ACHN (cell line): ENCODE results near the gene RORB.

Experiments
- DNase-seq: peaks from one replicate; pipeline ENCODE4 v3.0.0-alpha.2; 2015
- in situ Hi-C: cut with HindIII; loops from 2 replicates; pipeline ENCODE4 v1.10.0; 2017; ENCODE audit warnings: low sequenced_read_pairs, low pct_ligation_motif_present, low pct_unique_long_range_greater_than_20kb

RORB gene

DNA sequence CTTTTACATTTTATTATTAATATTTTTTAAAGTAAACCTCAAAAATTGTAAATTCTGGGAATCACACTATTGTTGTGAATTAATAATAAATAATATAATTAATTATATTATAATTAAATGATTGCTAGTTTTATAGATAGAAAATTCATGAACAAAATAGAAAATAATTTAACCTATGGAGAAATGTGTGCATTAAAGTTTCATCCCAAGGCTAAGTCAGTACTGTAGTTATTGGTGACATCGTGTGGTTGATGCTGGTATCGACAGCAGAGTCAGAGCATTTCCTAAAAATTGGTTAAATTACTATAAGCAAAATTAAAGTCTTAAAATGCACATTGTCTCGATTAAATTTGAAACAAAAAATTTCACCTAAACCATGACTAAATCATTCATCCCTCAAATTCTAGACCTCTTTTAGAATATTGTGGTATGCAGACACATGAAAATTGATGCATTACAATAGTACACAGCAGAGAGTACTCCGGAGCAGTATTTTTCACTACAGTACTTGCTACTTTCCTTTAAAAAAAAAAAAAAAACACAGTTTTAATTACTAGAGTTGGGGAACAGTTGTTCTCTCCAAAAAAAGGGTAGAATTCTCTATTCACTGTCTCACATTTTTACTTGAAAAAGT, 73.9 kb downstream of the RORB start:
- DNase-seq: peak; percentile 27
- in situ Hi-C loops: no loop called here

DNA sequence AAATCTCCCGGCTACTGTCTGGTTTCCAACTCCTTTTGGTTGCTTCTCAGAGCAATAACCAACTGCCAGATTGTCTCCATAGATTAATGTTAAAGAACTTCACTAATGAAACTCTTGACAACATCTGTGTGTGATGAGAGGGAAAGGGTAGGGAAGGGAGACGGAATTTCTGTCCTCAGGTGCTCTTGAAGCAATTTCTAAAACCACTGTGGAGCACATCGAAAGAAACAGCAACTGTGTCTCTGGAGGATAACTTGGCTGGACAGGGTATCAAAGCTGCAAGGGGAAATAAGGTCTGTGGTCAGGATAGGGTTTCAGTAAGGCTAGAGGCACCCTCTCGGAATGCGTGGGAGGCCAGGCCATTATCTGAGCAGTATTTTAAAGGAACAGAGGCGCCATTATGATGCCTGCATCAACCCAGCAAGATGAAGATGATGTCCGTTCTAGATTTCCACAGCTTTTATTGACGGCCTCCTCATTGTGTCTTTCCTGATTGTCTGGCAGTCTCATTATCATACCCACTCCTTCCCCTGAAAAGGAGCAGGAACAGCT, 76.6 kb downstream of the RORB start:
- no peak for DNase-seq
- in situ Hi-C loops: no loop called here

DNA sequence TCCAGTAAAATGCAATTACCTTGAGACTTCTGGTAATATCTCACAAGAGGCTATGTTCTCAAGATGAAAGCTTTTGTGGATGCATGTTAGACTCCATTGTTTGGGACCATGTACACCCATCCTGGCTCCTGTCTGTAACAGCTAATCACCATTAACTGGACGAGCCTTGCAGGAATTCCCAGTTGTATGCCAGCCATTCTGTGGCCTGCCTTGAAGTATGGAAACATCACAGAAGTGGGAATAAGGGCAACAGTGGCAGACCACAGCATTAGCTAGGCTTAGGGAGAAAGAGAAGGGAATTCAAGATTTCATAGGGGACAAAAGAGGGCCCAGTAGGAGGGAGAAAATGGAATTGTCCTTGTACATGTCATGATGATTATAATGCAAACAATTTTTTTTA, 79.0 kb downstream of the RORB start:
- DNase-seq: no peak
- in situ Hi-C loops: no loop called here

DNA sequence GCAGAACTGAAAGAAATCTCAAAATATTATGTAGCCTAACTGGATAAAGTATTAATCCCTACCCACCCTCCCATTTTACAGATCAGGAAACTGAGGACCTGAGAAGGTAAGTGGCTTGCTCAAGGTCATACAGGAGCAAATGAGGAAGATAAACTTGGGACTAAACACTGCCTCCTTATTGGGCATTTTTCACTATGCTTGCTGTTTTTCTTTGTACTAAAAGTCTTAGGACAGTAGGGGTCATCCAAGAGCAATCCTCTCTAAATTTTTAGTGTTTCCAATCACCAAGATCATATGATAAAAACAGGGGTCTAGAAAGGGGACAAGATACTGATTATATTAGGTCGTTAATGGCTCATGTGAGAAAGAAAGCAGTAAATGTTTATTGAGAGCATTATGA, 80.8 kb downstream of the RORB start:
- peak; percentile 24 for DNase-seq

DNA sequence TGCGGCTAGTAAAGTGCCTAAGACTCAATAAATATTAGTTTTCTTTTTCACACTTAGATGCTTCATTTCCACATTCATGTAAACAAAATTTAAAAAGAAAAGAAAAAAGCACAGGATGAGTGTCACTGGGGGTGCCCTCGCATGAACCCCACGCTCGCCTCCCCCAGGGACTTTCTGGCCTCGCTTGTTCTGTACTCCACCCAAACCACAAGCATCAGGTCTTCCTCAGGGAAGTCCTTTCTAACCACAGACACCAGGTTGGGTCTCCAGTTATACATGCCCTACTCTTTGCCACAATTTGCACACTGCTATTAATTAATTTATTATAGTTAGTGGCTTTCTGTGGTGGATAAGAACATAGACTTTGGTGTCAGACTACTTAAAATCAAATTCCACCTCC, 92.4 kb downstream of the RORB start:
- no peak for DNase-seq
- in situ Hi-C loops: no loop called here

More for the DNA sequence above, 80.8 kb downstream of the RORB start:
- in situ Hi-C loops: no loop called here

DNA sequence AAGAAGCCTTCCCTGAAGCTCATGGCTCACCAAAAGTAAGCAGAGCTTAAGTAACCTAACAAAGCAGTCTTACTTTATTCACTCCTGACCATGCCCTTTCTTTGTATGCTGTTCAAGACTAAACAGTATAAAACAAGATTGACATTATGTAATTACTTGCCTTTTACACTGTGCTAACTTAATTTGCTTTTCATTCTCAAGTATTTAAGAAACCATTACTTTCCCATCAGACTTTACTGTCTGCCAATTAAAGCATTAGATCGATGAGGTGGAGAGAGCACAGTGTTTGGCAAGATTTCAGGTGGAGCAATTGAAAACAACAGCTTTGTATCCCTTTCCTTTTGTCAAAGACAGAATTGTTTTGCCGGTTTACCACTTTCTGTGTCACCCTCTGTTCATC, 98.2 kb downstream of the RORB start:
- in situ Hi-C loops: no loop called here
- no peak for DNase-seq

DNA sequence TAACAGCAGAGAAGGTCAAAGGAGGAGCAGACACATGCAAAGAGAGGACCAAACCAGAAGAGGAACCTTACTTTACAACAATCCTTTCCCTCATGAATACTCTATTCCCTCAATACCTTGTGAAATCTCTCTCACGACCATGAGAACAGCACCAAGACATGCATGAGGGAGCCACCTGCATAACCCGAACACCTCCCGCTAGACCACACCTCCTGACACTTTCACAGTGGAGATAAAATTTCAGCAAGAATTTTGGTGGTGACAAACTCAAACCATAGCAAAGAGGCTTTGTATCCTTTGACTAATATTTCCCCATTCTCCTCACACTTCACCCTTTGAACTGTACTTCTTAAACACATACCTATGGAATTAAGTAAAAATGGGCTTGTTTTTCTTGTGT, 101.7 kb downstream of the RORB start:
- in situ Hi-C loops: no loop called here
- DNase-seq: no peak

DNA sequence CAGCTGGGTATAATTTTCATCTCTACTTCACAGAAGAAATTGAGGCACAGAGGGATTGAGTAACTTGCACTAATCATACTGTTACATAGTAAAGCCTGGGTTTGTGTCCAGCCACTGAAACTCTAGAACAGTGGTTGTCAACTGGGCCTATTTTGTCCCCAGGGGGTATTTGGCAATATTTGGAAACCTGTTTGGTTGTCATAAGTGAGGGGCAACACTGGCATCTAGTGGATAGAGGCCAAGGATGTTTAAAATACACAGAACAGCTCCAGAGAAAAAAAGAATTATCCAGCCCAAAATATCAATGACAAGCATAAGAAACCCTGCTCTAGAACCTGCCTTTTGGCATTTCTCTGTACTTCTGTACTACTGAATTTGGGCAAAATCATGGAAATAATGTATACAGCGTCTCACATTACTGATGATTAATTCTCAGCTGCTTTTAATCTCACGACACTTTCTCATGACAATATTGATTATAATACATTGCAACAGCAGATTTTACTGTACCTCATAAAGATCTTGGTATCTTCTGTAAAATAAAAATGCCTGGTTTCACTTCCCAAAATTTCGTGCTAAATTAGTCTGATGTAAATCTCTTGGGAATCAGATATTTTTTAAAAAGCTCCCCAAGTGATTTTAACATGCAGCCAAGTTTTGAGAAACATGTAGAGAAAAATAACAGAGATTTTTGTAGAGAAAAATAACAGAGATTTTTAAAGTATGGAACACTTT, 112.7 kb downstream of the RORB start:
- no peak for DNase-seq
- in situ Hi-C loops: no loop called here

DNA sequence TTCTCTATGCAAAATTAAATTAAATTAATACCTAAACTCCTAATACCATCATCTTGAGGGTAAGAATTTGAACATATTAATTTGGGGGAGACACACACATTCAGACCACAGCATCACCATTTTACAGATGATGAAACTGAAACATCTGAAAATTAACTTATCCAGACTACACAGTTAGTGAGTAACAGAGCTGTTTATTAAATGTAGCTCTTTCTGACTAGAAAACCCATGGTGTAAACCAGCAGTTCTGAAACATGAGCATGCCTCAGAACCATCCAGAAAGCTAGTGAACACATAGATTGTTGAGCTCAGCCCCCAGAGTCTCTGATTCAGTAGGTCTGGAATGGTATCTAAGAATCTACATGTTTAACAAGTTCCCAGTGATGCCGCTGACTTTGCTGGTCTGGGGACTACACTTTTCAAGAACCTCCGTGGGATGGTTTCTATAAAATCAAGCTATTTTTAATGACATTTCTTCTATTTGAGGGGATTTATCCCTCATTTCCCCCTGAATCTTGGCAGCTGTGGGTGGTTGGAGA, 113.5 kb downstream of the RORB start:
- DNase-seq: no peak
- in situ Hi-C loops: no loop called here

DNA sequence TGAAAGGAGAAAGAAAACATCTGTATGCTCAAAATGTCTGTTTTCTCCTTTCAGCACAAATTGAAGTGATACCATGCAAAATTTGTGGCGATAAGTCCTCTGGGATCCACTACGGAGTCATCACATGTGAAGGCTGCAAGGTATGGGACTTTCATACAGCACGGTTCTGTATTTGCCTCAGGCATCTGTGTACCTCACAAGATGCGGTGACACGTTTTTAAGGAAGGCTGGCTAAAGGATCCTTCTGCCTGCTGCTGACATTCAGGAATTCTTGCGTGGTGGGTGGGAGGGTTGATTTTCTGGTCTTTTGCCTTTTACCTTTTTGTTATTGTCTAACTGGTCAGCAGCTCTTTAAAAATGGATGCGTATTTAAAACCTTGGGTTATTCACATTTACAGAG, 133.1 kb downstream of the RORB start:
- no peak for DNase-seq
- in situ Hi-C loops: no loop called here

DNA sequence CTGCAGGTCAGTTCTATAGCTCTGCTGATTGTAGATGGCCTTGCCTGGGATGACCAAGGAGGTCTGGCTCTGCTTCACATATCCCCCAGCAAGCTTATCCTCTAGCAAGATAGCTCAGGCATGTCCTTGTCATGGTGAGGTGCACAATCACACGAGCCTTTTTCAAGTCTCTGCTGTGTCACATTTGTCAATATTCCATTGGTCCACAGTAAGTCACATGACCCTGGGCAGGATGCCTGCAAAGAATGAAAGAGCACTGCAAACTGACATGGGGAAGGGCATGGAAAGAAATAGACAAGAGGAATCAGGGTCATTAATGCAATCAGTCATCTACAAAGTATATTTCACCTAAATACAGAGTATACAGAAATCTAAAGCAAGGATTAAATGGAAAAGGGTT, 142.0 kb downstream of the RORB start:
- DNase-seq: no peak
- in situ Hi-C loops: no loop called here

DNA sequence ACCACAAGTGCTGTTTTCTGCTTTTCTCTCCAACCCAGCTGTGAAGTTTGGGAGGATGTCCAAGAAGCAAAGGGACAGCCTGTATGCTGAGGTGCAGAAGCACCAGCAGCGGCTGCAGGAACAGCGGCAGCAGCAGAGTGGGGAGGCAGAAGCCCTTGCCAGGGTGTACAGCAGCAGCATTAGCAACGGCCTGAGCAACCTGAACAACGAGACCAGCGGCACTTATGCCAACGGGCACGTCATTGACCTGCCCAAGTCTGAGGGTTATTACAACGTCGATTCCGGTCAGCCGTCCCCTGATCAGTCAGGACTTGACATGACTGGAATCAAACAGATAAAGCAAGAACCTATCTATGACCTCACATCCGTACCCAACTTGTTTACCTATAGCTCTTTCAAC, 145.2 kb downstream of the RORB start:
- no peak for DNase-seq
- in situ Hi-C loops: no loop called here

DNA sequence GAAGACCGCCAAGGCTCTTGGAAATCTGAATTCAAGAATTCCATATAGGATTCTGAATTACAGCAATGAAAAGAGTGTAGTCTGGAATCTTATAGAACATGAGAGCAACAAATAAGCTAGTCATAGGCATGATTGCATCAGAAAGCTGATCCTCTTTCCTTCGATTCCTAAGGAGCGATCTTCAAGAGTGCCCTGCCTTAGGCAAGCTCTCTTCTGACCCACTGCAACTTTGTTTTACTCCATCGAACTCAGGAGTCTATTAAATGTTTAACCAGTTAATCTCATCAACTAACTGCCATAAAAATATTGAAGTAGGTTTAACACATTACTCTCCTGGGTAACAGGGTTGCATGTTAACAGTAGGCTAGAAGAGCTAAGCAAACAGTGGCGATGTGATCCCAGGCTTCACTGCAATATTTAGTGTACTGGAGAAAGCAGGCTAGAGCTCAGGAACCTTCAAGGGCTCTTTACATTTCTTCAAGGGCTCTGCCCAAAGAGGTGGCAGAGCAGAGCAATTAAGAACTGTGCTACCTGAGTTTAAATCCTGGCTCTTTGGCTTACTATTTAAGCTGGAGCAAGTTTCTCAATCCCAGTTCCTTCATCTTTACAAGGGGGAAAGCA, 146.3 kb downstream of the RORB start:
- no peak for DNase-seq
- in situ Hi-C loops: no loop called here

DNA sequence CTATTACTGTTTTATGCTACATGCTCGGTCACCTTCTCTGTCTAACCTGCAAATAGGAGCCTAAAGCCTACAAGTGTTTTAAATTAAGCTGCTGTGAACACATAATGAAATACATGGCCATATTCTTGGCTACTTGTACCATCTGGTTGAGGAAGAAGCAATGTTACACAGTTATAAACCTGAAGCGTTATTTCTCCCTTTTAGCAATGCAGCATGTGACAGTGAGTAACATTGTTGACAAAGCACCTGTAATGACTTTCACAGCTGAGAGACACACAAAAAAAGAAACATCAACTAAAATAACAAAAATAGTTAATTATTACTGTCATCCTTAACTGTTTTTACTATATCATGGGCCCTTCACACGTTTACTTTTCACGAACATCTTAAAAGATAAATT, 146.9 kb downstream of the RORB start:
- no peak for DNase-seq
- in situ Hi-C loops: no loop called here

DNA sequence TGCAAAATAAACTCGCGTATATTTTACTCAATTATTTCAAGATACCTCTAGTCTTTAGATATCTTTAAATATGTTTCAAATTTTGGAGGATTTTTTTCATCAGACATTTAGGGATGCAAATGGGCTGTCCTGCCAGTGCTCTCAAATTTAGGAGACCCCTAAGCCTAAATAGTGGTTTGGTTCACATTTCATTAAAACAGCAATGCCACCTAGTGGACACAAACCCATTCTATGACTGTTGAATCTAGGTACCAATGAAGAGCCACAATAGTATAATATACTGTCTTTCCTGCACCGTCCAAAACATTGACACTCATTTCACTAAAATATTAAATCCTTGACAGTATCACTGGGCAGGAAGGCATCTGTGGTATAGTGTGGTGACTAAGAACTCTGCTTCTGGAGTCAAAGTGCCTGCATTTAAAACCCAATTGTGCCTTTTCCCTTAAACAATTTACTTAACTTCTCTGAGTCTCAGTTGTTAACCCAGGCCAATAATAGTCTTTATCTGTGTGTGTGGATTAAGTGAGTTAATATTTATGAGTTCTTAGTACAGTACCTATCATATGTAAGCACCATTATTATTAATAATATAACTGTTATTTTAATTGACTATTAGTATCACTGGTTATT, 148.0 kb downstream of the RORB start:
- in situ Hi-C loops: no loop called here
- DNase-seq: peak; percentile 21

DNA sequence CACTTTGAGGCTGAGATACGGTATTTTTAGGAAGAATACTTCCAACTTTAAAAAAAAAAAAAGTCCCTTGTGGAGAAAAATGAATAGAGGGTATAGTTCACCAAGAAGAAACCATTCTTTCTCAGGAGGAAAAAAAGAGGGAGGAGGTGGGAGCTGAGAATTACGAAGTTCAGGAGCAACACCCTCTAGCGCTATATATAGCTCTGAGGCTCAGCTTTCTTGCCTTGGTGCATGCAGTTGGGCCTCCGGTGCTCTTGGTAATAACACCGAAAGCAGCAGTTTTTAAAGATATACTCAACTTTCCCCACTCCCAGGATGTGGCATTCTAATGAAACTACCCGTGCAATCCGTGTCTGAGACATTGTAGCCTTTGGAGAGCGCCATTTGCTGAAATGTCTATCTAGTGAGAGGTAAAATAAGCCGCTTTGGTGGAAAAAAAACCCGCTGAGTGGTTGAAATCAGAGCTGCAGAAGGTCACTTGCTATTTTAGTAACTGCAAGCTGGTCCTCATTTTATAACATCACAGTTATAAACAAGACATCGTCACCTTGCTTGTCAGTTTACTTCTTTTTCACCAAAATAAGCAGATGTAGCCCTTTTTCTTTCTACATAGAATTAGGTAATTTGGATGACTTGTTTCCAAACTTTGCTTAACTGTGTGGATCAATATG, 156.4 kb downstream of the RORB start:
- DNase-seq: no peak
- in situ Hi-C loops: no loop called here

DNA sequence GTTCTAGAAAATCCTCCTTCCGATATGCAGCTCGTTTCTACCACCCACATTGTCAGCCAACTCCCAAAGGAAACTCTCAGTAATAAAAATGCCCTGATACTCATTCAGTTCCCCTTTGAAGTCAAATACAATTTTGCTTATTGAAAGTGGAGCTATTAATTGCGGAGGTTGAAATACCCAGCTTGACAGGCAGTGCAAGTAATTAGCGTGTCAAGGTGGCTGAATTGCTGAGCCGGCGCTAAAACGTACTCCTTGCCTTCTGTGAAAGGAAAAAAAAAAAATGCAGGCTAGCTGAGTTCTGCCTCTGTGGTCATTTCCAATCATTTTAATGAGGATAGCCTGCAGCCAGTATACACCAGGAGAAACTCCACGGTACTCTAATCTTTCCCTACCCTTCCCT, 165.5 kb downstream of the RORB start:
- no peak for DNase-seq
- in situ Hi-C loops: no loop called here

DNA sequence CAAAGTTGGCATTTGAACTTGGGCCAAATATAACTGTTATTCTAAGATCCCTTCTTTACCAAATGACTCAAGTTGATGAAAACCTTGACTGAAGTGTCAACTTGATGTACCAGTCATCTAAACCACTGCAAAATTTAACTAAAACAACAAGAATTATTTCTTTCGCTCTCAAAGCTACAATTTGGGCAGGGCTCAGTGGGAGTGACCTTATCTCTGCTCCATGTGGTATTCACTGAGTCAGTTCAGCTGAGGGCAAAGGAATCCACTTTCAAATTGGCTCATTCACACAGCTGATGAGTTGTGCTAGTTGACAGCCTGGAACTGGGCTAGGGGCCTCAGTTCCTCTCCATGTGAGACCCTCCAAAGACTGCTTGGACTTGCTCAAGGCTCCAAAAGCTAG, 166.3 kb downstream of the RORB start:
- DNase-seq: no peak
- in situ Hi-C loops: no loop called here
